Skeletal muscle cell (primary cell): Measurements from ENCODE around the gene RFK.

Source experiments
- DNase-seq: peaks from one replicate; pipeline ENCODE4 v3.0.0-alpha.2; 2010; ENCODE audit warnings: low read depth
- H3K4me3 ChIP-seq: 2 replicates; pipeline ENCODE4 v1.5.1; 2011; ENCODE audit warnings: low read depth, mild to moderate bottlenecking, control low read depth, low read length, moderate library complexity

Gene RFK

DNA sequence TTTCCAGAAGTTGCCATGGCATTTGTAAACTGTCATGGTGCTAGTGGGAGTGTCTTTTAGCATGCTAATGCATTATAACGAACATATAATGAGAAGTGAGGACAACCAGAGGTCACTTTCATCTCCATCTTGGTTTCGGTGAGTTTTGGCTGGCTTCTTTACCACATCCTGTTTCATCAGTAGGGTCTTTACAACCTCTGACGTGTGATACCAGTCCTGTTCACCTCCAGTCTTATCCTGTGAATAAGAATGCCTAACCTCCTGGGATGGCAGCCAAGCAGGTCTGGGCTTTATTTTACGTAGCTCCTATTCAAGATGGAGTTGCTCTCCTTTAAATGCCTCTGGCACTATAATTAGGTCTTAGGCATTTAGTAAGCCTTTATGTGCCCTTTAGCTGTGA lies 20.4 kb upstream of the RFK start:
- H3K4me3 ChIP-seq: no peak overlapping the region
- peak; percentile 57 for DNase-seq

DNA sequence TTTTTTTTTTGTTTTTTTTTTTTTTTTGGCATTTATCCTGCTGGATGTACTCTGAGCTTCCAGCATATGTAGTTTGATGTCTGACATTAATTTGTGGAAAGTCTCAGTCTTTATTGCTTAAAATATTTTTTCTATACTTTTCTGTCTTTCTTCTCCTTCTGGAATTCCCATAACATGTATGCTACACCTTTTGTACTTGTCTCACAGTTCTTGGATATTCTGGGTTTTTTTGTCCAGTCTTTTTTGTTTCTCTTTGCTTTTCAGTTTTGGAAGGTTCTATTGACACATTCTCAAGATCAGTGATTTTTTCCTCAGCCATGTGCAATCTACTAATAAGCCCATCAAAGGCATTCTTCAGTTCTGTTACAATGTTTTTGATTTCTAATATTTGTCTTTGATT lies 19.4 kb upstream of the RFK start:
- H3K4me3 ChIP-seq: no peak overlapping the region
- no peak for DNase-seq

DNA sequence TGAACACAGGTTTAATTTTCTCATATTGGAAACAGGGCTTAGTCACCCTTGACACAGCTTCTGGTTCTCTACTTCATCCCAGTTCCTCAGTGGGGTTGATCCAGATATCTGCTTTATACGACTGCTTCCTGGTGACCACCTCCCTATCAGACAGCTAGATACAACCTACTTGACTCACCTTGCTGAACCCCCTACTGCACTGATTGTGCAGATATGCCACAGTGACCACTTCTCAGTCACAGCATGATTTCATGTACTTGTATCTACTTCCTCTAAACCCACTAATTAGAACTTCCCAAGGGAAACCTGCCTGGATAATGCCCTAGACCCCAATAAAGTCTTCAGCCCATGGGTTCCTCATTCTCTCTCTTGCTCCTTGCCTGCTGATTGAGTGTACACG lies 18.4 kb upstream of the RFK start:
- H3K4me3 ChIP-seq: no peak overlapping the region
- no peak for DNase-seq

DNA sequence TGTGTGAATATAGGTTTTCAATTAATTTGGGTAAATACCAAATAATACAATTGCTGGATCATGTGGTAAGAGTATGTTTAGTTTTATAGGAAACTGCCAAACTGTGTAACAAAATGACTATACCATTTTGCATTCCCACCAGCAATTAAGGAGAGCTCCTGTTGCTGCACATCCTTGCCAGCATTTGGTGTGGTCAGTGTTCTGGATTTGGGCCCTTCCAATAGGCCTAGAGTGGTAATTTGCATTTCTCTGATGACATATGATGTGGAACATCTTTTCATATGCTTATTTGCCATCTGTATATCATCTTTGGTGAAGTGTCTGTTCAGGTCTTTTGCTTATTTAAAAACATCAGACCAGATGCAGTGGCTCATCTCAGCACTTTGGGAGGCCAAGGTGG lies 11.6 kb upstream of the RFK start:
- H3K4me3 ChIP-seq: no peak overlapping the region
- DNase-seq: no peak

DNA sequence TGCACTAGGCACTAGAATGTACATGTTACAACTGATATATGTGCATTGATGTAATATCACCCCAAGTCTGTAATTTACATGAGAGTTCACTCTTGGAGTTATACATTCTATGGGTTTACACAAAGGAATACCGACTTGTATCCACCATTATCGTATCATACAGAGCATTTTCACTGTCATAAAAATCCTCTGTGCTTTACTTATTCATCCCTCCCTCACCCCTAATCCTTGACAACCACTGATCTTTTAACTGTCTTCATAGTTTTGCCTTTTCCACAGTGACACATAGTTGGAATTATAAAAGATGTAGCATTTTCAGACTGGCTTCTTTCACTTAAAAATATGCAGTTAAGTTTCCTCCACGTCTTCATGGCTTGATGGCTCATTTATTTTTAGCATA lies 11.1 kb upstream of the RFK start:
- DNase-seq: no peak
- no peak overlapping the region for H3K4me3 ChIP-seq

DNA sequence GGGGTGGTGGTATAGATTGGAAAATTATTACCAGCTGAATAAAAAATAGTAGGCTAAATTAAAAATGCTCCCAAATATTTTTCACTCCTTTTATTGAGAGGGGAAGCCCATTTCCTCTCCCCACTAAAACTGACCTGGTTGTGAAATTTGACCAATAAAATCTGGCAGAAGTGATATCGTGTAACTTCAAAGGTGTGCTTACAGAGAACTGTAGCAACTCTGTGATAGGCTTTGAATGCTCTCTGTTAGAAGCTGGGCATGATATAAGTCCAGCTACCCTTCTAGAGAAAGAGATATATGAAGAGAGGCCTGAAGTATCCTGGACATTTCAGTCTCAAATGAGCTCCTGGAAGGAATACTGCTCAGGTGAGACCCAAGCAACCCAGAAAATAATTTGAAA lies 10.2 kb upstream of the RFK start:
- no peak overlapping the region for H3K4me3 ChIP-seq
- no peak for DNase-seq

DNA sequence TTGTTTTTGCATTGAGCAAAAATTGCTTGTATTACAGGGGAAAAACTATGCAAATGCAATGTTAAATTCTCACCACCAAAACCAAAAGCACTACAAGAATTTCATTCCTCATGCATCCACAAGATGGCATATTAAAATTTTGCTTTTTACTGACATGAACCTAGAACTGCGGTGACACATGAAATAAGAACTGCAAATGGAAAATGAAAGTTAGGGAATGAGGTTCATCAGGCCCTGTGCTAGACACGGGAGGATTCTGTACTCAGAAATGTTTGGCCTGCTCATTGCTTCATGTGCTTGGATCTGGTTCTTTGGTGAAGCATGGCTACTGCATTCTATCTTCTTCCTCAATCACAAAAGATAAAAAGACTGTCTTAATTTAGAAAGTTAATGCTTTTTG lies 9.1 kb upstream of the RFK start:
- no peak overlapping the region for H3K4me3 ChIP-seq
- DNase-seq: peak; percentile 53

DNA sequence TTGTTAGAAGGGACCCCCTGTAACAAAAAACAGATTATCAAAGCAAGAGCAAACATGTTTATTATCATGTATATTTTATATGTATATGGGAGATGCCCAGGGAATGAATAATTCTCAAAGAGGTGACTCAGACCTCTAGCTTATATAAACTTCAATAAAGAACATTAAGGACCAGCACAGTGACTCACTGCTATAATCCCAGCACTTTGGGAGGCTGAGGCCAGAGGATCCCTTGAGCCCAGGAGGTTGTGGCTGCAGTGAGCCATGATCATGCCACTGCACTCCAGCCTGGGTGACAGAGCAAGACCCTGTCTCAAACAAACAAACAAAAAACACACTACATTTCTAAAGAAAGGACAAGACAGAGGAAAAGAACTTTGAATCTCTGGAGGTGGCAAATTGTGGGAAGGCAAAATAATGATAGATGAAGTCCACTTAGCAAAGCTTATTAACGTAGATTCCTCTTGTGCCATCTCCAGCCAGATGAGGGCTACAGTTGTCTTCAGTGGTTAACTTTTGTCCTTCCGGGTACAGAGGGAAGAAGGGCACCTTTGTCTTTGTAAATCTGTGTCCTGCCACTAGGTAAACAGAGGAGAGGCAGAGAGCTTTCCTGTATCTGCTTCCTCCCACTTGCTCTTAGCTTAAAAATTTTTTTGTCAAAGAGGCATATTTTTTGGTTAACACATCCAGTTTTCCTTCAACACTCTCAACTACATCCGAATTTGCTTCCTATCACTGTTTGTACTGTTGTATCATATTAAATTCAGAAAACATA lies 7.5 kb upstream of the RFK start:
- no peak for DNase-seq
- H3K4me3 ChIP-seq: no peak overlapping the region

DNA sequence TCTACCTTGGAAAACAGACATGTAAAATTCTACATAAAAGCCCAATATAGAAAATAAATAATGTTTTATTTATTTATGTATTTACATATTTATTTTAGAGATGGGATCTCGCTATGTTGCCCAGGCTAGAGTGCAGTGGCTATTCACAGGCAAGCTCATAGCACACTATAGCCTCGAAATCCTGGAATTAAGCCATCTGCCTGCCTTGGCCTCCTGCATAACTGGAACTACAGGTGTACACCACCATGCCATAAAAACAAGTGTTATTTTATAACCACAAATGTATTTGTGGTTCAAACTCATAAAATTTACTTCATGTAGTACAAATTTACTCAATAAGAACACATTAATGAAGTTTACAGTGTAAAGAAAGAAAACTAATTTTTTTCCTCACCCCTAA lies 7.0 kb upstream of the RFK start:
- H3K4me3 ChIP-seq: no peak overlapping the region
- DNase-seq: no peak

DNA sequence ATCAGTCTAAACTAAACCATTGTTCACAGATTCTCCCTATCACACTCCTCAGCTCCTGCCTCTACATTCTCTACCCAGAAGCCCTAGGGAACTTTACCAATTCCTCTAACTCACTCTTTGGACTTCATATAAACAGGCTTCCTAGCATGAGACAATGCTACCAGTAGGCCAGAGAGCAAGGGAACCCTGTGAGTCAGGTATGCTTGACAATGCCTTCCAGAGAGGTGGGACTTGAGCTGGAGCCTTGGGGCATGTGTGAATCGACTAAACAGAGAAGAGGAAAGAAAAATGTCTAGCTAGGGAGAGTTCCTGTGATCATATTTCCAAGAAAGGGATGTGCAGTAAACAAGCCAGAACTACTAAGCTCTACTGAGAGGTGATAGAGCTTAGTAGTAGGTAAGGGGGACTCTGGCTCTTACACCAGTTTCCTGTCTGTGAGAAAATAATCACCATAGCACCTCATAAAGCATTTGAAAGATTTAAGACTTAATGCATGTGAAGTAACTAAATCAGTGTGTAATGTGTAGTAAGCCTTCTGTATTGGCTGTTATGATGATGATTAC lies 6.4 kb upstream of the RFK start:
- DNase-seq: no peak

DNA sequence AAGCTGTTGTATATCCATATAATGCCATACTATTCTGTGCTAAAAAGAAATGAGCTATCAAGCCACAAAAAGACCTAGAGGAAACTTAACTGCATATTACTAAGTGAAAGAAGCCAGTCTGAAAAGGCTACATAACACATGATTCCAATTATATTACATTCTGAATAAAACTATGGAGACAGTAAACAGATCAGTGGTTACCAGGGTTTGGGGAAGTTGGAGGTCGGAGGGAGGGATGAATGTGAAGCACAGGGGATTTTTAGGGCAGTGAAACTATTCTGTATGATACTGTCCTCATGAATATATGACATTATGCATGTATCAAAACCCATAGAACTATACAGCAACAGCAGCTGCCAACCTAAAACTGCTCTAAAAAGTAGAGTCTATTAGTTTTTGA lies 5.6 kb upstream of the RFK start:
- DNase-seq: no peak
- no peak overlapping the region for H3K4me3 ChIP-seq

More for the DNA sequence above, 6.4 kb upstream of the RFK start:
- H3K4me3 ChIP-seq: no peak overlapping the region

DNA sequence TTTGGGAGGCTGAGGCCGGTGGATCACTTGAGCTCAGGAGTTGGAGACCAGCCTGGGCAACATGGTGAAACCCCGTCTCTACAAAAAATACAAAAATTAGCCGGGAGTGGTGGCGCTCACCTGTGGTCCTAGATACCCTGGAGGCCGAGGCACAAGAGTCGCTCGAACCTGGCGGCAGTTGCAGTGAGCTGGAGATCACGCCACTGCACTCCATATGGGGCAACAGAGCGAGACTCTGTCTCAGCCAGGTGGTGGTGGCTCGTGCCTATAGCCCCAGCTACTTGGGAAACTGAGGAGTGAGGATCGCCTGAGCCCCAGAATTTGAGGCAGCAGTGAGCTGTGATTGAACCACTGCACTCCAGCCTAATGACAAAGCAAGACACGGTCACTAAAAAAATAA lies 2.4 kb upstream of the RFK start:
- no peak overlapping the region for H3K4me3 ChIP-seq

DNA sequence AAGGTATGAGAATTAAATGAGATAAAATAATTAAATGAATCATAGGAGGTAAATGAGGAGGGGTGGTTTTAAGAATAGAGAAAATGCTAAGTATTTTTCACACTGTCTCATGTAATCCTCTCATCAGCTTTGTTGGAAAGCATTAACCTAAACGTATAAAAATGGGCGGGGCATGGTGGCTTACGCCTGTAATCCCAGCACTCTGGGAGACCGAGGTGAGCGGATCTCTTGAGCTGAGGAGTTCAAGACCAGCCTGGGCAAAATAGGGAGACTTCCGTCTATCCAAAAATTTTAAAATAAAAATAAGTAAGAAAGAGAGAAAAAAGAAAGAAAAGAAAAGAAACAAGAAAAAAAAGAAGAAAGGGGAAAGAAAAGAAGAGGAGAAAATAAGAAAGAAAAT lies 1.9 kb upstream of the RFK start:
- DNase-seq: no peak
- H3K4me3 ChIP-seq: no peak overlapping the region

More for the DNA sequence above, 2.4 kb upstream of the RFK start:
- DNase-seq: no peak

DNA sequence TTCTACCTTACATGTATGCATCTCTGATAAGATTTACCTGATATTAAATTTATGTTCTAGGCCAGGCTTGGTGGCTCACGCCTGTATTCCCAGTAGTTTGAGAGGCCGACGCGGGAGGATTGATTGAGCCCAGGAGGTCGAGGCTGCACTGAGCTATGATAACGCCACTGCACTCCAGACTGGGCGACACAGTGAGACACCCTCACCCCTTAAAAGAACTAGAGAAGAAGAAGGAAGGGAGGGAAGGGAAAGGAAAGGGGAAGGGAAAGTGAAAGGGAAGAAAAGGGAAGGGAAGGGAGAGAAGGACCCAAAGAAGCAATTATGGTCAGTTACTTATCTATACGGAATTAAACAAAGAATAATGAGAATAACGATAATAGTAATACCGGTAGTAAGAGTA lies 1.2 kb upstream of the RFK start:
- no peak for DNase-seq

DNA sequence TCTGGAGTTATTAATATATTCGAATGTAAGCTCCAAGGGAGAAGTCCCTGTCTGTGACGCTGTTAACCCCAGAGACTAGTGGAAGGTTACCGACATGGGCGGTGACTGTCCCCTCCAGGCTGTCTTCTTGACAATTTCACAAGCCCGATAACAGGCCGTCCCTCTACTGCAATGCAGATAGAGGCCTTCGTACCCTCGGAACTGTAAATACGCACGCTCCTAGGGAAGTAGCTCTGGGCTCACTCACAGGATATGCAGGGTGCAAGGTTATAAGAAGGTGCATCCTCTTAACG lies 680 bp upstream of the RFK start:
- peak overlapping the region; percentile 89 for H3K4me3 ChIP-seq
- no peak for DNase-seq

More for the DNA sequence above, 1.2 kb upstream of the RFK start:
- peak overlapping the region; percentile 89 for H3K4me3 ChIP-seq

DNA sequence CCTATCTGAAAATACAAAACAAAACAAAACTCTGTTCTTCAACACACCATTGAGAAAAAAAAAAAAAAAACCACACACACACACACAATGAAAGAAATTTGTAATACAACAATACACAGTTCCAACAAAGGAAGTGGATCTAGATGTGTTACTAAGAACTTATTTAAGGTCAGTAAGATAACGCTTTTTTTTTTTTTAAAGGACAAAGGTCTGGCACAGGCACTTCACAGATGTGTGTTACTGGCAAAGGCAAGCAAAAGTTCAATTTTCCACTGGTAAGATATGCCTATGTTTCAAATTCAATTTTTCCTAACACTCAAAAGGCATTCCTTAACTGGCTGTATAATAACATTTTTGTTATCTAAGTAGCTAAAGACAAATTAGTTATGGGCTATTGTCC lies 3.6 kb downstream of the RFK start:
- DNase-seq: no peak
- no peak overlapping the region for H3K4me3 ChIP-seq

DNA sequence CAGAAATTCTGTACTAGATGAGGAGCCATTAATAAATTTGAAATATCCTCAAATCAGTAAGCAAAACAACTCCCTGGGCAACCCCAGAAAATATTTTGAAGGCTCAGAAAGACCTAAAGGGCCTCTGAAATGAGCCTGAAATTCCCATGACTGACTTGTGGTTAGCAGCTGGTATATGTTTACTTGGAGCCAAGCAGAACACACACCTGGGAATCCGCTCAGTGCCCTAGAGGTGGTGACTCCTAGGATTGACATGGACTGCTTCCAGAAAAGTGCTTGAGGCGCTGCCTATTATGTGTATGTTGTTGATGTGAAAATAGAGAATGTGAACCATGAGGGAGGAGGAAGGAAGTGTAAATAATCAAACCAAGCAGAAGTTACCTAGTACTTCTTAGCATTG lies 14.7 kb downstream of the RFK start:
- H3K4me3 ChIP-seq: no peak overlapping the region
- DNase-seq: no peak

DNA sequence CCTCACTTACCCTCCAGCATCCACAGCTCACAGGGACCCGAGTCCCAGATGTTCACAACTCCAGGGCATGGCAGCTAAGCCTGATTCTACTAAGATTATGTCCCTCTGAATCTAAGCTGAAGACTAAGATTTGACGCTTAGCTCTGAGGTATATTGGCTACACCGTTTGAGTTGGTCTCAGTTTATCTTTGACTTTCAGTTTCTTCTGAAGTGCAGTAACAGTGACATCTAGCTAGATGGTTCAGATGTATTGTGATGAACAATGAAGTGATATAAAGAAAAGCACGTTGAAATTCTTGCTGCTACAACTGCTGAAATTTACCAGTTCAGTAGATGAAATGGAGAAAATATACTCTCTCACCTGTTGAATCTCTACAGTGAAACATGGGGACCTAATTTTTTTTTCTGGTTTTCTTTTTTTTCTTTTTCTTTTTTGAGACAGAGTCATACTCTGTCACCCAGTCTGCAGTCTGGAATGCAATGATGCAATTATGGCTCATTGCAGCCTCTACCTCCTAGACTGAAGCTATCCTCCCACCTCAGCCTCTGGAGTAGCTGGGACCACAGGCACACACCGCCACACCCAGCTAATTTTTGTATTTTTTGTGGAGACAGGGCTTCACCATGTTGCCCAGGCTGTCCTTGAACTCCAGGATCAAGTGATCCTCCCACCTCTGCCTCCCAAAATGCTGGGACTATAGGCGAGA lies 15.7 kb downstream of the RFK start:
- no peak for DNase-seq
- no peak overlapping the region for H3K4me3 ChIP-seq

DNA sequence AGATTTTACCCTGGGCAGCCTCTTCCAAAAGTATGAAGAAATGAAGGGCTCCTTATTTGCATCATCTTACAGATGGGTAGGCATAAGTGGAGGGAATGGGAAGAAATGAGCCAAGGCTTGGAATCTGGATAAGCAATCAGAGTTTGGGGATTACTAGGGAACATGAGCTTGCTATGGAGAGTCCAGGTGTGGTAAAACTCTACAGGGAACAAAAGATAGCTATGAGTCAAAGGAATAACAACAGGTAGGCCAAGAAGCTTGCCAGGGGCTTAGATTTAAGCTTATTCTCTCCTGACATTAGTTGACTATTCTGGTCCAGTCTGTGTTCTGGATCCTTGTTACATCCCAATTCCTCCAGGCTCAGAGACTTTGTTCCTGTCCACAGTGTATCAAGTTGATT lies 16.4 kb downstream of the RFK start:
- DNase-seq: no peak
- H3K4me3 ChIP-seq: no peak overlapping the region

DNA sequence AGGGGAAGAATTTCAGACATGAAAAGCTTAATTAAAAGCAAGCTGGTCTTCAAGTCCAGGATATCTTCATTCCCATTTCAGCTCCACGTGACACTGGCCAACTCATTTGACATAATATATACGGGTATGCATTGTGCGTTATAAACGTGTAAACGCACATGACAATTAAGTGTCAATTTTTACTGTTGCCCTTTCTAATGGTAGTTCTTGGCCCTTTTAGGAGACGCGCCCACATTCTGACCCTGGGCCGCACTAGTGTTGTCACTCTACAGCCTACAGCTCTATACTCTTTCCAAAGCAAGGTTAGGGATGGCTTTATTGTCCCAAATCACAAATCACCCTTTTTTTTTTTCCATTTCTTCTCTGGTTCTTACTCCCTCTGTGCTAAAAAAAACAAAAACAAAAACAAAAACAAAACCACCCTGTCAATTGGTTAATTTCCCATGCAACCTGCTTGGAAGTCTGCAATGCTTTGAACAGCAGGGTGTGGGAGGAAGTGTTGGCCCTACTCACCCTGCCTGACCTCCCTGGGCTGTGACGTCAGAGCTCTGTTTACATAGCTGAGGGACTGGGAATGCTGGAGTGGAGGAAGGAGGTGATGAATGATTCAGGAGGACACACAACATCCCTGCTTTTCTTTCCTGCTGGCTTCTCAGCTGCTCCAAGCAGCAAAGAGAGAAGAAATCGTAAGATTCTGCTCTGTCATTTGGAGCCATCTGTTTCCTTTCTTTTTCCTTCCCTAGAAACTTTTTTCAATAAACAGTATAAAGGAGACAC lies 19.3 kb downstream of the RFK start:
- peak; percentile 68 for DNase-seq
- no peak overlapping the region for H3K4me3 ChIP-seq
